Calu3 (cell line): ENCODE data around the gene IL17B. TPM values are rescaled to one million over a fixed set of nuclear protein-coding genes. Genes with fewer than 3 reads are reported as not detected.

Experiments
- BruUV-seq: library from RNA; stranded (reverse); fragments of 400-500 nt; replicated peaks from 2 replicates; lab custom pipeline; 2021; lab: Mats Ljungman, UMichigan
- CTCF ChIA-PET: fragments of 300-600 bp; sonication (Branson Sonifier 250); formaldehyde crosslinking; loops from one replicate; lab custom pipeline; 2022; ENCODE audit warnings: antibody characterized with exemption; lab: Charles Lee
- DNase-seq: peaks from one replicate; pipeline ENCODE4 v3.0.0; 2022
- H3K27ac Mint-ChIP-seq: one replicate; pipeline ENCODE4 v1.8.0; 2022; ENCODE audit warnings: mixed read lengths; ENCODE audit not compliant: unreplicated experiment
- H3K27me3 Mint-ChIP-seq: one replicate; pipeline ENCODE4 v1.8.0; 2022; ENCODE audit warnings: mixed read lengths; ENCODE audit not compliant: unreplicated experiment
- H3K36me3 Mint-ChIP-seq: one replicate; pipeline ENCODE4 v1.8.0; 2022; ENCODE audit warnings: mild to moderate bottlenecking, moderate library complexity, mixed read lengths; ENCODE audit not compliant: insufficient read depth, unreplicated experiment
- H3K4me1 Mint-ChIP-seq: one replicate; pipeline ENCODE4 v1.8.0; 2022; ENCODE audit warnings: mild to moderate bottlenecking, low read depth, mixed read lengths; ENCODE audit not compliant: unreplicated experiment
- H3K4me3 Mint-ChIP-seq: one replicate; pipeline ENCODE4 v1.8.0; 2022; ENCODE audit warnings: mild to moderate bottlenecking, low read depth, moderate library complexity, mixed read lengths; ENCODE audit not compliant: unreplicated experiment
- H3K9me3 Mint-ChIP-seq: one replicate; pipeline ENCODE4 v1.8.0; 2022; ENCODE audit warnings: low read depth, mixed read lengths; ENCODE audit not compliant: unreplicated experiment
- intact Hi-C: fragments of 100-400 bp; cut with micrococcal nuclease; formaldehyde crosslinking; loops from one replicate; pipeline ENCODE4 v1.10.0; 2022; ENCODE audit not compliant: unreplicated experiment
- total RNA-seq: library from RNA; stranded (reverse); gene quantifications from 2 replicates; pipeline ENCODE4 v1.2.3, GENCODE V29; 2022
- TF ChIP-seq, protein P1 (sequence below): fragments of 200-600 bp; IDR thresholded peaks from one replicate; pipeline ENCODE4 v1.8.0; 2022; ENCODE audit warnings: antibody characterized with exemption; ENCODE audit not compliant: unreplicated experiment

IL17B gene
- total RNA-seq, 1 experiment from 2014 or later = not detected

- no peaks in the 10 kb centered on the region for H3K9me3 Mint-ChIP-seq
- no peak overlapping the region for H3K4me3 Mint-ChIP-seq
- H3K4me1 Mint-ChIP-seq = peaks cover 29% of the 10 kb centered on the region
- CTCF ChIA-PET = no interaction called here
- intact Hi-C loops = no loop called here
- H3K36me3 Mint-ChIP-seq = peaks cover 82% of the 10 kb centered on the region
- H3K27ac Mint-ChIP-seq = no peak overlapping the region
- TF ChIP-seq, protein P1, sequence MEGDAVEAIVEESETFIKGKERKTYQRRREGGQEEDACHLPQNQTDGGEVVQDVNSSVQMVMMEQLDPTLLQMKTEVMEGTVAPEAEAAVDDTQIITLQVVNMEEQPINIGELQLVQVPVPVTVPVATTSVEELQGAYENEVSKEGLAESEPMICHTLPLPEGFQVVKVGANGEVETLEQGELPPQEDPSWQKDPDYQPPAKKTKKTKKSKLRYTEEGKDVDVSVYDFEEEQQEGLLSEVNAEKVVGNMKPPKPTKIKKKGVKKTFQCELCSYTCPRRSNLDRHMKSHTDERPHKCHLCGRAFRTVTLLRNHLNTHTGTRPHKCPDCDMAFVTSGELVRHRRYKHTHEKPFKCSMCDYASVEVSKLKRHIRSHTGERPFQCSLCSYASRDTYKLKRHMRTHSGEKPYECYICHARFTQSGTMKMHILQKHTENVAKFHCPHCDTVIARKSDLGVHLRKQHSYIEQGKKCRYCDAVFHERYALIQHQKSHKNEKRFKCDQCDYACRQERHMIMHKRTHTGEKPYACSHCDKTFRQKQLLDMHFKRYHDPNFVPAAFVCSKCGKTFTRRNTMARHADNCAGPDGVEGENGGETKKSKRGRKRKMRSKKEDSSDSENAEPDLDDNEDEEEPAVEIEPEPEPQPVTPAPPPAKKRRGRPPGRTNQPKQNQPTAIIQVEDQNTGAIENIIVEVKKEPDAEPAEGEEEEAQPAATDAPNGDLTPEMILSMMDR = no peak
- no peak for DNase-seq
- BruUV-seq = no TSS peak
- no peaks in the 10 kb centered on the region for H3K27me3 Mint-ChIP-seq
Observed at GRCh38 chr5:149348518-149348917, 30.6 kb downstream of the IL17B start.

- BruUV-seq = no TSS peak
- peaks cover 61% of the 10 kb centered on the region for H3K36me3 Mint-ChIP-seq
- TF ChIP-seq, protein P1 = no peak
- no peaks in the 10 kb centered on the region for H3K27me3 Mint-ChIP-seq
- CTCF ChIA-PET = interaction anchor here (0.6 to 3.1 kb wide), 4 partner anchors 12 to 488 kb away, joined by 3 to 23 read pairs (median 3); partner anchors contain the start of gene PCYOX1L
- H3K27ac Mint-ChIP-seq = peak overlapping the region; percentile 93
- peak overlapping the region; percentile 96 for H3K4me3 Mint-ChIP-seq
- peaks cover 38% of the 10 kb centered on the region for H3K4me1 Mint-ChIP-seq
- no peaks in the 10 kb centered on the region for H3K9me3 Mint-ChIP-seq
- DNase-seq = peak; percentile 19
- intact Hi-C loops = no loop called here
Observed at GRCh38 chr5:149345892-149346222, 33.2 kb downstream of the IL17B start.

DNA sequence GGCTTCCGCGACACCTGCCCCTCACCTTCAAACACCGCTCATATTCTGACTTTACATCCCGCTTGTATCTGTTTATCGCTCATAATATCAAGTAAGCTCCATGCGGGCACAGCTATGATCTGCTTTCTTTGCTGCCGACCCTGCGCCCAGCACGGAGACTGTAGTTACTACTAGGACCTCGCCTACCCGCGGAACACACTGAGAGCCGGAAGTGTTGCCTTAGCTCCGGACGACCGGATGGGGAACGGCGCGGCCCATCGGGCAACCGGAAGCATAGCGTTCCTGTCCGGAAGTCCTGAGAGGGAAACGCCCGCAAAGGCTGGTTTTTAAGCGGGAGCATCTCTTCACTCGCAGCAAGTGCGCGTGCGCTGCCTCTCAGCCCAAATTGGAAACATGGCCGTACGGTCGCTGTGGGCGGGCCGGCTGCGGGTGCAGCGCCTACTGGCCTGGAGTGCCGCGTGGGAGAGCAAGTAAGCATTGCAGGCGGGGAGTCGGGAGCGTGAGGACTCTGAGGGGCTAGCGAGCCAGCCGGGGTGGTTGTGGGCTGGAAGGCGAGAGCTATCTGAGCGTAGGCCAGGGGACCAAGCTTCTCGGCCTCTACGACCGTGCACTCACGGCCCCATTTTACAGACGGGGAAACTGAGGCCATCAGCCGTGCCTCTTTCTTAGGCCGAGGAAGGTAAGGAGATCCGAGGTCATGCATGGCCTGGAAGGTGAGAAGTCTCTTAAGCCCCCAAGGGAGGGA, 33.8 kb downstream of the IL17B start, which contains the start of gene GRPEL2:
Gene GRPEL2, plus strand, starts transcription at position 353 of the 745 bp plus-strand sequence. Its CDS starts 41 bp downstream, at position 394.
- CTCF ChIA-PET = interaction anchor here (0.5 to 3.1 kb wide), 9 partner anchors 12 to 489 kb away, joined by 3 to 23 read pairs (median 3); partner anchors contain the start of gene PCYOX1L
- TF ChIP-seq, protein P1 = no peak
- peaks cover 56% of the 10 kb centered on the region for H3K36me3 Mint-ChIP-seq
- H3K27me3 Mint-ChIP-seq = no peaks in the 10 kb centered on the region
- intact Hi-C loops = no loop called here
- no peaks in the 10 kb centered on the region for H3K9me3 Mint-ChIP-seq
- DNase-seq = peak; percentile 97
- H3K4me1 Mint-ChIP-seq = peaks cover 38% of the 10 kb centered on the region
- no TSS peak for BruUV-seq
- H3K4me3 Mint-ChIP-seq = peak within 1 kb of the TSS; percentile 96
- H3K27ac Mint-ChIP-seq = peak within 1 kb of the TSS; percentile 93

DNA sequence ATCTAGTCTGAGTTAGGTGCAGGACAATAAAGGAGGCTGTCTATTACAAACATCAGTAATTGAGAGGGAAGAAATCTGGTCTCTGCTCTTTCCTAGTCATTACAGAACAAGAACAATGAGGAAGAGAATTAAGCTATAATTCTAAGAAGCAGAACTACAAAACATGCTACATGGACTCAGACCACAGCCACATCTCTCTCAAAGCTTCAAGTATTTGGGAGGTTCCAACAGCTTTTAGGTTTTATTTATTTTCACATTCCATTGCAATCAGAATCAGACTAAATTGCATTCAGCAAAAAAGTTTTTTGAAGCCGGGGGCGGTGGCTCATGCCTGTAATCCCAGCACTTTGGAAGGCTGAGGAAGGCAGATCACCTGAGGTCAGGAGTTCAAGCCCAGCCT, 34.9 kb downstream of the IL17B start:
- no TSS peak for BruUV-seq
- CTCF ChIA-PET = interaction anchor here (1.5 to 3.1 kb wide), 2 partner anchors 14 to 23 kb away, joined by 5 to 23 read pairs; partner anchors contain the start of gene PCYOX1L
- Mint-ChIP-seq H3K27ac (peak overlapping the region; percentile 93), H3K4me3 (peak overlapping the region; percentile 96), H3K9me3 (no peaks in the 10 kb centered on the region), H3K36me3 (peaks cover 44% of the 10 kb centered on the region), H3K4me1 (peaks cover 38% of the 10 kb centered on the region), H3K27me3 (no peaks in the 10 kb centered on the region)
- no peak for DNase-seq
- TF ChIP-seq, protein P1 = no peak
- intact Hi-C loops = no loop called here
